ENCODE measurements around the gene SLITRK2. TPM values are rescaled to one million over a fixed set of nuclear protein-coding genes. Genes with fewer than 3 reads are reported as not detected.

The SLITRK2 gene
- total RNA-seq, 1 experiment from 2014 or later, result not detected

DNA sequence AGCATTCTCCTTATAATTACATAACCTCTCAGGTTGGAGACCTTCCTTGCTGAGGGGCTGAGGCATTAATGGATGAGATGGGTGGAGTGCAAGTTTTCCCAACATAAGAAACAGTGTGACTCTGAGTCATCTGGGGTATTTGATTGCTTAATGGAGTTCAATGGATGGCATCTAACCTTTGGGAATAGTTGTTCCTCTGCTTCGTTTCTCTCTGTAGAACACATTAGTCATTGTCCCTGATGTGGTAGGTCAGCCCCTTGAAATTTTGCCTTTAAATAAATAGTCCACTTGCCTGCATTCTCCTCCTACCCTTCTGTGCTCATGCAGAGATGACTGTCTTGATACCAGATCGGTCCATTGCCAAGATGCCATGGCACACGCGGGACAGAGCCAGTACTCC lies 38.6 kb downstream of the SLITRK2 start:
- DNase-seq (ENCODE audit: low spot score), result no peak

DNA sequence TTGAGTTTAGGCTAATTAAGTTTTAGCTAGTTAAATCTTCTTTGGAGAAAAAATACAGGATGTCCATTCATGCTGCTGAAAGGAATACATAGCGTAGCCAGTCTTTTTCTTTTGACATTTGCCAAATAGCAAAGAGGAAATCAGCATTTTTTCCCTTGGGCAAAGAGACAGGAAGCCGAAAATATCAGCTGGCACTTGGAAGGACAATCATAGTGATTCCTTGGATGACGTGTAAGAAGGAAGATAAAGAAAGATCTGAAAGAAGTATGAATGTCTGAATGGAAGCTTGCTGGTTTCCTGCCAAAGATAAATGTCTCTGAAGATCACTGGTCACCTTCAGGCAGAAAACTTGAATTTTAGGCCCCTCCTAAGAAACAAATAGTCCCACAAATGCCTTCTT lies 44.2 kb downstream of the SLITRK2 start:
- no peak for DNase-seq (ENCODE audit: low spot score)

DNA sequence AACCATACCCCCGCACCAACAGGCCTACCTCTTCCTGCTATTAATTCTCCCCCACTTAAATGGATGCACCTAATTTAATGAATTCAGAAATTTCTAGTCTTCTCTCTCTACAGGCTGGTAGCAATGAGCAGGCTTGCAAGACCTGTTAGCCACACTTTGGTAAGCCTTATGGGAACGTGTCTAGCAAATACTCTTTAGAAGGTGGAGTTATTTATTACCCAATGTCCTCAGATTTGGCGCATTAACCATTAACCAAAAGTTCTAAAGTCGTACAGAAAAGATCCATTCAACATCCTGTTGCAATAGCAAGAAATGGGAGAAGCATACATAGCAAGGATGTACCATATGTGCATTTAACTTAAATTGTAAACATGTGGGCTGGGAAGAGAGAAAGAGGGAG lies 47.5 kb downstream of the SLITRK2 start:
- no peak for DNase-seq (ENCODE audit: low spot score)
